ENCODE data around the gene ZNF346. TPM values are rescaled to one million over a fixed set of nuclear protein-coding genes. Genes with fewer than 3 reads are reported as not detected.

The ZNF346 gene
- total and polyA plus RNA-seq, 2 of the 13 experiments (the other 11 are each of a cell fraction or from before 2014, with no cell fraction given): 8.6 to 19.4 TPM

- TF ChIP-seq ATM (IDR thresholded peaks at IDR 0.05; ENCODE audit: borderline replicate concordance): no peak
- no peak for TF ChIP-seq SP1 (IDR thresholded peaks at IDR 0.05)
- TF ChIP-seq SP1 (CRISPR knock-in tag; IDR thresholded peaks at IDR 0.05): no peak
- TF ChIP-seq ZKSCAN1 (IDR thresholded peaks at IDR 0.05; ENCODE audit: low read length): no peak
- TF ChIP-seq MYPOP (CRISPR knock-in tag; IDR thresholded peaks at IDR 0.05): no peak
- no peak for TF ChIP-seq ZNF335 (CRISPR knock-in tag; IDR thresholded peaks at IDR 0.05)
- TF ChIP-seq ARNT2 (CRISPR knock-in tag; IDR thresholded peaks at IDR 0.05; ENCODE audit: low read depth): no peak
- no peak for TF ChIP-seq CBFB (CRISPR knock-in tag; IDR thresholded peaks at IDR 0.05)
- no peak for TF ChIP-seq HMGA1 (CRISPR knock-in tag; conservative IDR thresholded peaks at IDR 0.05)
- TF ChIP-seq, protein P1, sequence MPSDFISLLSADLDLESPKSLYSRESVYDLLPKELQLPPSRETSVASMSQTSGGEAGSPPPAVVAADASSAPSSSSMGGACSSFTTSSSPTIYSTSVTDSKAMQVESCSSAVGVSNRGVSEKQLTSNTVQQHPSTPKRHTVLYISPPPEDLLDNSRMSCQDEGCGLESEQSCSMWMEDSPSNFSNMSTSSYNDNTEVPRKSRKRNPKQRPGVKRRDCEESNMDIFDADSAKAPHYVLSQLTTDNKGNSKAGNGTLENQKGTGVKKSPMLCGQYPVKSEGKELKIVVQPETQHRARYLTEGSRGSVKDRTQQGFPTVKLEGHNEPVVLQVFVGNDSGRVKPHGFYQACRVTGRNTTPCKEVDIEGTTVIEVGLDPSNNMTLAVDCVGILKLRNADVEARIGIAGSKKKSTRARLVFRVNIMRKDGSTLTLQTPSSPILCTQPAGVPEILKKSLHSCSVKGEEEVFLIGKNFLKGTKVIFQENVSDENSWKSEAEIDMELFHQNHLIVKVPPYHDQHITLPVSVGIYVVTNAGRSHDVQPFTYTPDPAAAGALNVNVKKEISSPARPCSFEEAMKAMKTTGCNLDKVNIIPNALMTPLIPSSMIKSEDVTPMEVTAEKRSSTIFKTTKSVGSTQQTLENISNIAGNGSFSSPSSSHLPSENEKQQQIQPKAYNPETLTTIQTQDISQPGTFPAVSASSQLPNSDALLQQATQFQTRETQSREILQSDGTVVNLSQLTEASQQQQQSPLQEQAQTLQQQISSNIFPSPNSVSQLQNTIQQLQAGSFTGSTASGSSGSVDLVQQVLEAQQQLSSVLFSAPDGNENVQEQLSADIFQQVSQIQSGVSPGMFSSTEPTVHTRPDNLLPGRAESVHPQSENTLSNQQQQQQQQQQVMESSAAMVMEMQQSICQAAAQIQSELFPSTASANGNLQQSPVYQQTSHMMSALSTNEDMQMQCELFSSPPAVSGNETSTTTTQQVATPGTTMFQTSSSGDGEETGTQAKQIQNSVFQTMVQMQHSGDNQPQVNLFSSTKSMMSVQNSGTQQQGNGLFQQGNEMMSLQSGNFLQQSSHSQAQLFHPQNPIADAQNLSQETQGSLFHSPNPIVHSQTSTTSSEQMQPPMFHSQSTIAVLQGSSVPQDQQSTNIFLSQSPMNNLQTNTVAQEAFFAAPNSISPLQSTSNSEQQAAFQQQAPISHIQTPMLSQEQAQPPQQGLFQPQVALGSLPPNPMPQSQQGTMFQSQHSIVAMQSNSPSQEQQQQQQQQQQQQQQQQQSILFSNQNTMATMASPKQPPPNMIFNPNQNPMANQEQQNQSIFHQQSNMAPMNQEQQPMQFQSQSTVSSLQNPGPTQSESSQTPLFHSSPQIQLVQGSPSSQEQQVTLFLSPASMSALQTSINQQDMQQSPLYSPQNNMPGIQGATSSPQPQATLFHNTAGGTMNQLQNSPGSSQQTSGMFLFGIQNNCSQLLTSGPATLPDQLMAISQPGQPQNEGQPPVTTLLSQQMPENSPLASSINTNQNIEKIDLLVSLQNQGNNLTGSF (CRISPR knock-in tag; IDR thresholded peaks at IDR 0.05): no peak
- no peak for TF ChIP-seq MIXL1 (CRISPR knock-in tag; IDR thresholded peaks at IDR 0.05)
- no peak for TF ChIP-seq NR2F1 (CRISPR knock-in tag; IDR thresholded peaks at IDR 0.05)
- no peak for TF ChIP-seq CHD2 (IDR thresholded peaks at IDR 0.05; ENCODE audit: low read depth, low read length)
- no peak for TF ChIP-seq ZNF263 (CRISPR knock-in tag; IDR thresholded peaks at IDR 0.05)
- TF ChIP-seq MYNN (CRISPR knock-in tag; IDR thresholded peaks at IDR 0.05; ENCODE audit: low read depth): no peak
- no peak for TF ChIP-seq FIP1L1 (IDR thresholded peaks at IDR 0.05; ENCODE audit: borderline replicate concordance, insufficient read depth, low read depth, low read length)
- no peak for TF ChIP-seq ZNF484 (CRISPR knock-in tag; IDR thresholded peaks at IDR 0.05; ENCODE audit: borderline replicate concordance, low read depth)
- no peak for TF ChIP-seq NFRKB (IDR thresholded peaks at IDR 0.05)
- TF ChIP-seq, protein P2, sequence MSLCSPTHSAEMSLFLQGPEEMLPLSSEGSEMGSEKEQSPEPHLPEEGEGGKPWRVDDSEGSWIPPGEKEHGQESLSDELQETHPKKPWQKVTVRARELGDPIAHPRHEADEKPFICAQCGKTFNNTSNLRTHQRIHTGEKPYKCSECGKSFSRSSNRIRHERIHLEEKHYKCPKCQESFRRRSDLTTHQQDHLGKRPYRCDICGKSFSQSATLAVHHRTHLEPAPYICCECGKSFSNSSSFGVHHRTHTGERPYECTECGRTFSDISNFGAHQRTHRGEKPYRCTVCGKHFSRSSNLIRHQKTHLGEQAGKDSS (CRISPR knock-in tag; IDR thresholded peaks at IDR 0.05; ENCODE audit: borderline replicate concordance, low read depth): no peak
- 0 out of 2 replicates have a peak, but pooled peaks have one; percentile 32 for TF ChIP-seq SIN3A (IDR thresholded peaks at IDR 0.05; ENCODE audit: borderline replicate concordance, low read depth, low read length)
- TF ChIP-seq POLR2AphosphoS5 (IDR thresholded peaks at IDR 0.05; ENCODE audit: low read depth, low read length): no peak
- TF ChIP-seq SIX4 (CRISPR knock-in tag; IDR thresholded peaks at IDR 0.05): no peak
- no peak for TF ChIP-seq ZNF572 (CRISPR knock-in tag; IDR thresholded peaks at IDR 0.05)
- TF ChIP-seq RAD51 (IDR thresholded peaks at IDR 0.05; ENCODE audit: borderline replicate concordance): no peak
These were observed 81.2 kb downstream of the ZNF346 start (continued) for GRCh38 chr5:177103523-177104253.
